CD14-positive monocyte (primary cell): Measurements from ENCODE around the gene CRMP1. TPM values are rescaled to one million over a fixed set of nuclear protein-coding genes. Genes with fewer than 3 reads are reported as not detected.

Source experiments
- DNase-seq, 3 donors: peaks; one replicate each; pipeline ENCODE4 v3.0.0-alpha.2; 2011 to 2022
- H2AFZ ChIP-seq: 2 replicates; pipeline ENCODE4 v1.6.0; 2012; ENCODE audit warnings: mild to moderate bottlenecking, low read depth, low read length, inconsistent platforms; ENCODE audit not compliant: insufficient read depth, poor library complexity, severe bottlenecking
- H3K27ac ChIP-seq, 2 donors: 1 replicate in 1 of 2; 2 replicates in 1 of 2; pipeline ENCODE4 v1.5.1; 2012 to 2013; ENCODE audit warnings: low read length in 2 of 2, control low read depth in 1 of 2, inconsistent platforms in 1 of 2, low read depth in 1 of 2, mild to moderate bottlenecking in 1 of 2
- H3K27me3 ChIP-seq, 2 donors: one replicate each; pipeline versions ENCODE4 v1.6.0 to v1.6.1; 2011 to 2013; ENCODE audit warnings: low read length in 2 of 2; ENCODE audit not compliant: control insufficient read depth in 2 of 2, insufficient read depth in 2 of 2
- H3K36me3 ChIP-seq, 2 donors: replicated peaks in 1 of 2; 1 replicate in 1 of 2; 2 replicates in 1 of 2; pipeline versions ENCODE4 v1.5.1 to v1.6.1; 2012 to 2013; ENCODE audit warnings: low read length in 2 of 2, control low read depth in 1 of 2, inconsistent platforms in 1 of 2, mild to moderate bottlenecking in 1 of 2; ENCODE audit not compliant: insufficient read depth in 2 of 2, control insufficient read depth in 1 of 2
- H3K4me1 ChIP-seq, 2 donors: 1 replicate in 1 of 2; 2 replicates in 1 of 2; pipeline versions ENCODE4 v1.5.1 to v1.6.1; 2012 to 2013; ENCODE audit warnings: low read length in 2 of 2, control low read depth in 1 of 2, inconsistent platforms in 1 of 2, mild to moderate bottlenecking in 1 of 2, moderate library complexity in 1 of 2; ENCODE audit not compliant: insufficient read depth in 2 of 2, control insufficient read depth in 1 of 2
- H3K4me2 ChIP-seq: replicated peaks from 2 replicates; pipeline ENCODE3; 2012; ENCODE audit warnings: low read length, moderate library complexity, mild to moderate bottlenecking; ENCODE audit not compliant: poor library complexity, severe bottlenecking; ENCODE audit errors: extremely low read depth
- H3K4me3 ChIP-seq, 3 experiments: fragments of 200-600 bp in 1 of 3; sonication (generic) in 1 of 3; replicated peaks in 1 of 3; 1 replicate in 2 of 3; 2 replicates in 1 of 3; pipeline ENCODE4 v1.5.1; 2011 to 2013; ENCODE audit warnings: low read length in 3 of 3, mild to moderate bottlenecking in 3 of 3, control low read depth in 2 of 3, low read depth in 2 of 3, inconsistent platforms in 1 of 3, moderate library complexity in 1 of 3
- H3K79me2 ChIP-seq: 2 replicates; pipeline ENCODE4 v1.6.0; 2012; ENCODE audit warnings: mild to moderate bottlenecking, control low read depth, inconsistent platforms, low read length, moderate library complexity; ENCODE audit not compliant: insufficient read depth
- H3K9ac ChIP-seq: 2 replicates; pipeline ENCODE4 v1.6.0; 2017; ENCODE audit warnings: low read length, mild to moderate bottlenecking; ENCODE audit not compliant: insufficient read depth, poor library complexity, severe bottlenecking
- H3K9me3 ChIP-seq, 2 donors: replicated peaks in 1 of 2; 1 replicate in 1 of 2; 2 replicates in 1 of 2; pipeline versions ENCODE4 v1.5.1 to v1.6.1; 2012 to 2013; ENCODE audit warnings: low read length in 2 of 2, control low read depth in 1 of 2; ENCODE audit not compliant: control insufficient read depth in 1 of 2, insufficient read depth in 1 of 2
- H4K20me1 ChIP-seq: 2 replicates; pipeline ENCODE4 v1.6.0; 2012; ENCODE audit warnings: mild to moderate bottlenecking, low read length, control low read depth, moderate library complexity; ENCODE audit not compliant: insufficient read depth
- H3K27ac Mint-ChIP-seq, 7 donors: one replicate each; pipeline ENCODE4 v1.8.0; 2020; ENCODE audit warnings: mild to moderate bottlenecking in 7 of 7, mixed read lengths in 7 of 7, moderate library complexity in 6 of 7, inconsistent platforms in 2 of 7
- H3K27me3 Mint-ChIP-seq, 3 donors: one replicate each; pipeline ENCODE4 v1.8.0; 2021 to 2022; ENCODE audit warnings: low read depth in 3 of 3, mild to moderate bottlenecking in 3 of 3, mixed read lengths in 3 of 3, moderate library complexity in 3 of 3, inconsistent platforms in 1 of 3
- H3K36me3 Mint-ChIP-seq, 2 donors: one replicate each; pipeline ENCODE4 v1.8.0; 2020; ENCODE audit warnings: mixed read lengths in 2 of 2, inconsistent platforms in 1 of 2, mild to moderate bottlenecking in 1 of 2
- H3K4me1 Mint-ChIP-seq: one replicate; pipeline ENCODE4 v1.8.0; 2020; ENCODE audit warnings: mild to moderate bottlenecking, mixed read lengths
- H3K4me3 Mint-ChIP-seq, 2 donors: one replicate each; pipeline ENCODE4 v1.8.0; 2020; ENCODE audit warnings: mild to moderate bottlenecking in 2 of 2, mixed read lengths in 2 of 2, moderate library complexity in 1 of 2
- H3K9me3 Mint-ChIP-seq, 7 donors: one replicate each; pipeline ENCODE4 v1.8.0; 2020 to 2022; ENCODE audit warnings: mixed read lengths in 7 of 7, mild to moderate bottlenecking in 6 of 7, moderate library complexity in 6 of 7, inconsistent platforms in 2 of 7
- CTCF ChIP-seq: fragments of 200-600 bp; IDR thresholded peaks from one replicate; pipeline ENCODE4 v1.8.0; 2022; ENCODE audit warnings: antibody characterized with exemption, mild to moderate bottlenecking
- WGBS: methylation state at CpG from one replicate; pipeline ENCODE4 v1.1.5; 2013; ENCODE audit warnings: missing lambda C conversion rate; ENCODE audit not compliant: insufficient coverage; 5-methylcytosine and 5-hydroxymethylcytosine counted together
- intact Hi-C, 2 donors: fragments of 100-400 bp; cut with micrococcal nuclease; formaldehyde crosslinking; loops; one replicate each; pipeline versions ENCODE4 v1.15.0 to v1.15.1; 2023
- polyA plus RNA-seq, 3 donors: library from polyadenylated mRNA; depleted of rRNA in 1 of 3; unstranded in 2 of 3; stranded (reverse) in 1 of 3; fragments of 300-500 nt in 2 of 3; fragments of >200 nt in 1 of 3; fragmentation: Illumina TruSeq in 2 of 3; gene quantifications; 1 replicate in 2 of 3; 2 replicates in 1 of 3; pipeline ENCODE4 v1.2.3, GENCODE V29; 2012 to 2021

Gene CRMP1
- polyA plus RNA-seq, 3 donors = not detected

GRCh38 chr4:5921981-5922380 is 29.1 kb upstream of the CRMP1 start:
- no peaks in the 10 kb centered on the region for H3K9me3 ChIP-seq
- H3K36me3 ChIP-seq = no peaks in the 10 kb centered on the region
- no peak overlapping the region for H3K4me2 ChIP-seq
- Mint-ChIP-seq H3K9me3 (peaks cover 0 to 4% (median 0%) of the 10 kb centered on the region in 7 donors), H3K4me1 (no peaks in the 10 kb centered on the region), H3K27ac (no peak overlapping the region), H3K36me3 (no peaks in the 10 kb centered on the region), H3K4me3 (peak overlapping the region in 1 of 2 donors; percentile 39), H3K27me3 (peaks cover 5 to 26% (median 12%) of the 10 kb centered on the region in 3 donors)
- no peak for TF ChIP-seq CTCF
- no peak overlapping the region for H2AFZ ChIP-seq
- no peak overlapping the region for H3K27ac ChIP-seq
- intact Hi-C loops = no loop called here
- no peaks in the 10 kb centered on the region for H4K20me1 ChIP-seq
- no peaks in the 10 kb centered on the region for H3K4me1 ChIP-seq
- 70% methylated on average over 4 of the region's 6 CpGs for WGBS
- H3K27me3 ChIP-seq = no peaks in the 10 kb centered on the region
- H3K9ac ChIP-seq = no peak overlapping the region
- H3K4me3 ChIP-seq = no peak overlapping the region
- no peaks in the 10 kb centered on the region for H3K79me2 ChIP-seq
- no peak for DNase-seq

- no peak overlapping the region for H3K4me2 ChIP-seq
- intact Hi-C loops = no loop called here
- H4K20me1 ChIP-seq = no peaks in the 10 kb centered on the region
- H3K27me3 ChIP-seq = no peaks in the 10 kb centered on the region
- H3K4me3 ChIP-seq = no peak overlapping the region
- Mint-ChIP-seq H3K27me3 (peaks cover 5 to 22% (median 13%) of the 10 kb centered on the region in 3 donors), H3K4me1 (no peaks in the 10 kb centered on the region), H3K36me3 (no peaks in the 10 kb centered on the region), H3K27ac (peak overlapping the region in 1 of 7 donors; percentile 35), H3K4me3 (peak overlapping the region in 1 of 2 donors; percentile 39), H3K9me3 (peaks cover 0 to 4% (median 0%) of the 10 kb centered on the region in 7 donors)
- no peaks in the 10 kb centered on the region for H3K79me2 ChIP-seq
- H3K9me3 ChIP-seq = no peaks in the 10 kb centered on the region
- TF ChIP-seq CTCF = no peak
- no peaks in the 10 kb centered on the region for H3K4me1 ChIP-seq
- 44% methylated on average over 12 of the region's 16 CpGs for WGBS
- H2AFZ ChIP-seq = no peak overlapping the region
- H3K9ac ChIP-seq = no peak overlapping the region
- H3K36me3 ChIP-seq = no peaks in the 10 kb centered on the region
- no peak overlapping the region for H3K27ac ChIP-seq
- no peak for DNase-seq
Measured at GRCh38 chr4:5921101-5921980, 28.5 kb upstream of the CRMP1 start.
